Loucy (cell line): Measurements from ENCODE around the gene RAB7A.
A peak's percentile ranks its signal among the peaks of the same experiment; 100 is the strongest.
"Not testable (repeated sequence)": the region's sequence is repeated elsewhere in the genome, so short reads cannot be mapped to it uniquely, and the experiment has no call there.

Experiments
- H2AFZ ChIP-seq: fragments of 200-600 bp; sonication (generic); 2 replicates; pipeline ENCODE4 v1.6.0; 2016; ENCODE audit warnings: antibody characterized with exemption, mild to moderate bottlenecking, low read length, moderate library complexity
- H3F3A ChIP-seq: fragments of 200-600 bp; 2 replicates; pipeline ENCODE4 v1.6.0; 2016; ENCODE audit warnings: antibody characterized with exemption, low read depth, mild to moderate bottlenecking
- H3K27me3 ChIP-seq: fragments of 200-600 bp; sonication (generic); 2 replicates; pipeline ENCODE4 v1.6.1; 2014; ENCODE audit warnings: low read length, mild to moderate bottlenecking; ENCODE audit not compliant: insufficient read depth, poor library complexity, severe bottlenecking
- H3K36me3 ChIP-seq: fragments of 200-600 bp; sonication (generic); 2 replicates; pipeline ENCODE4 v1.6.1; 2016; ENCODE audit warnings: low read length; ENCODE audit not compliant: insufficient read depth
- H3K4me1 ChIP-seq: fragments of 200-600 bp; sonication (generic); 2 replicates; pipeline ENCODE4 v1.5.1; 2014; ENCODE audit warnings: low read length, mild to moderate bottlenecking; ENCODE audit not compliant: insufficient read depth, poor library complexity, severe bottlenecking
- H3K4me2 ChIP-seq: fragments of 200-600 bp; sonication (generic); 2 replicates; pipeline ENCODE4 v1.6.0; 2014; ENCODE audit warnings: antibody characterized with exemption, low read length, low read depth, mild to moderate bottlenecking; ENCODE audit not compliant: poor library complexity, severe bottlenecking
- H3K4me3 ChIP-seq: fragments of 200-600 bp; sonication (generic); 2 replicates; pipeline ENCODE4 v1.5.1; 2014; ENCODE audit warnings: low read length, mild to moderate bottlenecking, mixed read lengths; ENCODE audit not compliant: poor library complexity, severe bottlenecking
- H3K79me2 ChIP-seq: fragments of 200-600 bp; sonication (generic); 2 replicates; pipeline ENCODE4 v1.6.1; 2014; ENCODE audit warnings: low read length; ENCODE audit not compliant: insufficient read depth
- H3K9ac ChIP-seq: fragments of 200-600 bp; sonication (generic); 2 replicates; pipeline ENCODE4 v1.6.0; 2014; ENCODE audit warnings: mild to moderate bottlenecking, low read depth, low read length, moderate library complexity; ENCODE audit not compliant: poor library complexity, severe bottlenecking
- H3K9me2 ChIP-seq: fragments of 200-600 bp; sonication (generic); replicated peaks from 2 replicates; pipeline ENCODE4 v1.6.1; 2016; ENCODE audit warnings: low read depth, low read length, mixed read lengths
- H3K9me3 ChIP-seq: fragments of 200-600 bp; sonication (generic); 2 replicates; pipeline ENCODE4 v1.6.1; 2014; ENCODE audit warnings: mild to moderate bottlenecking, antibody characterized with exemption, low read length, low read depth; ENCODE audit not compliant: insufficient read depth
- H4K20me1 ChIP-seq: fragments of 200-600 bp; sonication (generic); 2 replicates; pipeline ENCODE4 v1.6.0; 2014; ENCODE audit warnings: antibody characterized with exemption, low read length, mild to moderate bottlenecking; ENCODE audit not compliant: insufficient read depth, poor library complexity, severe bottlenecking
- CTCF ChIP-seq: fragments of 200-600 bp; sonication (generic); conservative IDR thresholded peaks from 2 replicates; pipeline ENCODE4 v1.5.1; 2014; ENCODE audit warnings: mild to moderate bottlenecking, antibody characterized with exemption, low read length
- EZH2phosphoT487 ChIP-seq: fragments of 200-600 bp; IDR thresholded peaks from 2 replicates; pipeline ENCODE4 v1.6.1; 2018; ENCODE audit warnings: antibody characterized with exemption, mild to moderate bottlenecking, moderate library complexity, borderline replicate concordance

Gene RAB7A

DNA sequence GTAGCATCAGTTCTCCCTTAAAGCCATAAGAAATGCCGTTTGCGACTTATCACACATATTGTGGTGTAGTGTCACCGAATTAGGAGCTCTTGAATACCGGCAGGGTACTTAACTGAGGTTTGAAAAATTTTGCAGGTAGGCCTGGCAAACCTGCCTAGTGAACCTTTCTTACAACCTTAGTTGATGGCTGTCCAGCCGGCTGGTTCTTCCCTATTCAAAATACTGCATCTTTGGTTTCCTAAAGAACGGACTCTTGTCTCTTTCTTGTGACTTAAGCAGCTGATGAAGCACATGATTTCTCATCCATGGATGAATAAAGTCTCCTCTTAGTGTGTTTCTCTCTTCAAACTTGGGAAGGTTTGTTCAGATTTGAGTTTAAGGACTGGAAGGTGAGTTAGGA lies 1.5 kb downstream of the RAB7A start:
- Histone ChIP-seq H3K4me1 (peaks cover 44% of the 10 kb centered on the region), H3K9me2 (no peaks in the 10 kb centered on the region), H3K4me3 (peak overlapping the region; percentile 93), H3K9ac (peak overlapping the region; percentile 83), H3K4me2 (peak overlapping the region; percentile 95), H4K20me1 (peaks cover 56% of the 10 kb centered on the region), H2AFZ (no peak overlapping the region), H3K9me3 (no peaks in the 10 kb centered on the region), H3K79me2 (peaks cover 65% of the 10 kb centered on the region), H3F3A (no peaks in the 10 kb centered on the region), H3K27me3 (peaks cover 4% of the 10 kb centered on the region), H3K36me3 (no peaks in the 10 kb centered on the region)
- no peak for TF ChIP-seq EZH2phosphoT487
- TF ChIP-seq CTCF = no peak

- H3K4me1 ChIP-seq = peaks cover 49% of the 10 kb centered on the region
- no peak overlapping the region for H2AFZ ChIP-seq
- no peaks in the 10 kb centered on the region for H3K9me3 ChIP-seq
- H3K4me3 ChIP-seq = peak overlapping the region; percentile 93
- peaks cover 71% of the 10 kb centered on the region for H3K79me2 ChIP-seq
- H3K9ac ChIP-seq = peak overlapping the region; percentile 83
- H4K20me1 ChIP-seq = peaks cover 61% of the 10 kb centered on the region
- H3K36me3 ChIP-seq = no peaks in the 10 kb centered on the region
- H3K9me2 ChIP-seq = no peaks in the 10 kb centered on the region
- H3K27me3 ChIP-seq = peaks cover 4% of the 10 kb centered on the region
- H3K4me2 ChIP-seq = peak overlapping the region; percentile 95
- TF ChIP-seq EZH2phosphoT487 (no peak), CTCF (no peak)
- no peaks in the 10 kb centered on the region for H3F3A ChIP-seq
Observed at GRCh38 chr3:128727996-128728395, 2.0 kb downstream of the RAB7A start.

GRCh38 chr3:128728521-128728920 lies 2.5 kb downstream of the RAB7A start:
- peak overlapping the region; percentile 83 for H3K9ac ChIP-seq
- H3F3A ChIP-seq, H3K27me3 ChIP-seq, H3K9me2 ChIP-seq, H2AFZ ChIP-seq, H3K36me3 ChIP-seq, H3K9me3 ChIP-seq: not testable (repeated sequence)
- H3K4me3 ChIP-seq = peak overlapping the region; percentile 93
- peak overlapping the region; percentile 95 for H3K4me2 ChIP-seq
- H3K4me1 ChIP-seq = peaks cover 54% of the 10 kb centered on the region
- H4K20me1 ChIP-seq = peaks cover 66% of the 10 kb centered on the region
- H3K79me2 ChIP-seq = peaks cover 76% of the 10 kb centered on the region

DNA sequence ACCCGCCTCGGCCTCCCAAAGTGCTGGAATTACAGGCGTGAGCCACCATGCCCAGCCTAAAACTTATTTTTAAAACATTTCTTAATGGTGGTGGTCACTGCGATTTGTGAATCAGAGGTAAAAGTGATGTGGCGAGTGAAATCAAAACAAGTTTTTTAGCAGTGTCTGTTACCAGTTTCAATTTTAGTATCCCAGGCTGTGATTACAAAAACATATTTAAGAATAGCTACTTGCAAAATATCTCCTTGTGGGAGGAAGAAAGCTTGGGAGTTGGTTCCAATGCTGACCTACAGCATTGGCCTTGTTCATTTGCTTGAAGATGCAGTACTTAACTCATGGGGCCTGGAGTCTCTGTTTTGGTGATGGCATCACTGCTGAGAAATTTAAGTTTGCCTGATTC lies 4.5 kb downstream of the RAB7A start:
- H3K4me3 ChIP-seq = peak overlapping the region; percentile 93
- TF ChIP-seq CTCF (no peak), EZH2phosphoT487 (no peak)
- H3K79me2 ChIP-seq = peaks cover 95% of the 10 kb centered on the region
- H3K9me2 ChIP-seq = no peaks in the 10 kb centered on the region
- H3F3A ChIP-seq = 0 out of 2 replicates have a peak, but pooled peaks cover 3% of the 10 kb centered on the region
- H3K9me3 ChIP-seq = no peaks in the 10 kb centered on the region
- no peaks in the 10 kb centered on the region for H3K36me3 ChIP-seq
- H3K9ac ChIP-seq = peak overlapping the region; percentile 42
- H4K20me1 ChIP-seq = peaks cover 83% of the 10 kb centered on the region
- peak overlapping the region; percentile 95 for H3K4me2 ChIP-seq
- H3K27me3 ChIP-seq = peaks cover 4% of the 10 kb centered on the region
- no peak overlapping the region for H2AFZ ChIP-seq
- H3K4me1 ChIP-seq = peaks cover 70% of the 10 kb centered on the region
